Type B pancreatic cell (in vitro differentiated cells): Measurements from ENCODE around the gene CRY1. TPM values are rescaled to one million over a fixed set of nuclear protein-coding genes. Genes with fewer than 3 reads are reported as not detected.
A peak's percentile ranks its signal among the peaks of the same experiment; 100 is the strongest.

Source experiments
- DNase-seq: peaks from one replicate; pipeline ENCODE4 v3.0.0; 2021; ENCODE audit warnings: mixed read lengths; ENCODE audit not compliant: unreplicated experiment; ENCODE audit errors: extremely low spot score
- H3K27ac Mint-ChIP-seq: 2 replicates; pipeline ENCODE4 v1.8.0; 2021; ENCODE audit warnings: mild to moderate bottlenecking, mixed read lengths
- H3K27me3 Mint-ChIP-seq: 2 replicates; pipeline ENCODE4 v1.8.0; 2021; ENCODE audit warnings: mixed read lengths
- H3K36me3 Mint-ChIP-seq: 2 replicates; pipeline ENCODE4 v1.8.0; 2021; ENCODE audit warnings: mixed read lengths
- H3K4me1 Mint-ChIP-seq: one replicate; pipeline ENCODE4 v1.8.0; 2021; ENCODE audit warnings: mixed read lengths; ENCODE audit not compliant: unreplicated experiment
- H3K4me3 Mint-ChIP-seq: 2 replicates; pipeline ENCODE4 v1.8.0; 2021; ENCODE audit warnings: mild to moderate bottlenecking, mixed read lengths
- H3K9me3 Mint-ChIP-seq: 2 replicates; pipeline ENCODE4 v1.8.0; 2021; ENCODE audit warnings: mixed read lengths
- long read RNA-seq: library from polyadenylated mRNA; unstranded; transcript quantifications from one replicate; pipeline ENCODE4 v2.0.0, GENCODE V29; 2020
- total RNA-seq: library from RNA; stranded (reverse); gene quantifications from 2 replicates; pipeline ENCODE4 v1.2.1, GENCODE V29; 2021; ENCODE audit warnings: low replicate concordance
- TF ChIP-seq, protein P1 (sequence below): fragments of 200-600 bp; sonication (generic); conservative IDR thresholded peaks from 2 replicates; pipeline ENCODE4 v1.5.0; 2021; ENCODE audit warnings: antibody characterized with exemption, mild to moderate bottlenecking

CRY1 gene
- total RNA-seq: 14.6 and 23.9 TPM in 2 replicates
- long read RNA-seq, transcript CRY1-201 (13 exons, 3,267 nt): major isoform, 17 of 30 reads
- long read RNA-seq, partial matches to known transcripts: 4 of 30 reads
- long read RNA-seq, other reads (novel, unspliced or antisense): 9 of 30 reads

DNA sequence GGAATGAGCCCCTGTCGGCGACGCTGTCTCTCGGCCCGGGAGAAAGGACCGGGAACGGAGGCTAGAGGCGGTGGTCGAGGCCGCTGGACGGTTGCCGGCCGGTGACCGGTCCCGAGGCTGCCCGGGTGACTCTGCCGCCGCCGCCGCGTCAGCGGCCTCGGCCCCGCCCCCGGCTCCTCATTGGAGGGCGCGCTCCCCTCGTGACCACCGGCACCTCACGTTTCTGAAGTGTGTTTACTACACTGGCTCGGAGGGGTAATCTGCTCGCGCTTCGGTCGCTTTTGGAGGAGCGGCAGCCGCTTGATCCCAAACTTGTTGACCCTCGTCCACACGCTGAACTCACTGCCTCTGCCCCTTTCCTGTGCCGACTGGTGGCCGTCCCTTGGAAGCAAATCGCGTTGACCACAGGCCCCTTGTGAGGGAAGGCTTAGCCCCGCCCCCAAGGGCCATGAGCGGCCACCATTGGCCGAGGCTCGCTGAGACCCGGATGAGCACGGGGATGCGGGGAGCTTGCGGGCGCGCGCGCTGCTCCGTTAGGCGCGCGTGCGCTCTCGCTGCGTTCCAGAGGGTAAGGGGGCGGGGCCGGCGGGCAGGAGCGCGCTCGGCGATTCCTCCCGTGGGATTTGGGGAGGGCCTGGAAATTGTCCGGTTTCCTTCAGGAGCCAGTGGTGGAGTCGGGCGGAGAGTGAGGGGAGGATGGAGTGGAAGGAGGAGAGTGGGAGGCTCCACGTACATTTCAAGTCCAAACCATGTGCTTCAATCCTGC lies at the start of gene CRY1:
TSS of gene CRY1 (minus strand) at position 133 of the 766 bp plus-strand sequence. CDS start 588 bp downstream, outside the sequence.
- Mint-ChIP-seq H3K4me1 (no peaks in the 10 kb centered on the region), H3K27me3 (no peaks in the 10 kb centered on the region), H3K27ac (no peak within 1 kb of the TSS), H3K4me3 (no peak within 1 kb of the TSS), H3K36me3 (no peaks in the 10 kb centered on the region), H3K9me3 (no peaks in the 10 kb centered on the region)
- DNase-seq: peak; percentile 98
- TF ChIP-seq, protein P1, sequence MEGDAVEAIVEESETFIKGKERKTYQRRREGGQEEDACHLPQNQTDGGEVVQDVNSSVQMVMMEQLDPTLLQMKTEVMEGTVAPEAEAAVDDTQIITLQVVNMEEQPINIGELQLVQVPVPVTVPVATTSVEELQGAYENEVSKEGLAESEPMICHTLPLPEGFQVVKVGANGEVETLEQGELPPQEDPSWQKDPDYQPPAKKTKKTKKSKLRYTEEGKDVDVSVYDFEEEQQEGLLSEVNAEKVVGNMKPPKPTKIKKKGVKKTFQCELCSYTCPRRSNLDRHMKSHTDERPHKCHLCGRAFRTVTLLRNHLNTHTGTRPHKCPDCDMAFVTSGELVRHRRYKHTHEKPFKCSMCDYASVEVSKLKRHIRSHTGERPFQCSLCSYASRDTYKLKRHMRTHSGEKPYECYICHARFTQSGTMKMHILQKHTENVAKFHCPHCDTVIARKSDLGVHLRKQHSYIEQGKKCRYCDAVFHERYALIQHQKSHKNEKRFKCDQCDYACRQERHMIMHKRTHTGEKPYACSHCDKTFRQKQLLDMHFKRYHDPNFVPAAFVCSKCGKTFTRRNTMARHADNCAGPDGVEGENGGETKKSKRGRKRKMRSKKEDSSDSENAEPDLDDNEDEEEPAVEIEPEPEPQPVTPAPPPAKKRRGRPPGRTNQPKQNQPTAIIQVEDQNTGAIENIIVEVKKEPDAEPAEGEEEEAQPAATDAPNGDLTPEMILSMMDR: no peak

DNA sequence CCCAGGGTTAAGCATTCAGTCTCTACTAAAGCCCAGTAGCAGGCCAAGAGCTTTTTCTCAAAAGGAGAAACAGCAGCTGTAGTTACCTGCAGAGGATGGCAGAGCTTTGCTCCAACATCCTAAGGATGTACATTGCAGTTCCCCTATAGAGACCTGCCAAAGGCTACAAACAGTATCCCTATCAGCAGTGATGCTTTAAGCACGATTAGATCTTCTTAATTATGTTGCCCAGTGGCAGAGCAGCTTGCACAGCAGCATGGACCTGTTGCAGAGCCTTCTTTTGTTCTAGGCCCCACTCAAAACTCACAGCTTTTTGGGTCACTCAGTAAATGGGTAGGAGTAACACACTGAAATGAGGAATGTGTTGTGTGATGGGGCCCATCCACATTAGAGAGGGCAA lies 46.4 kb upstream of the CRY1 start:
- TF ChIP-seq, protein P1: no peak
- Mint-ChIP-seq H3K4me1 (peaks cover 11% of the 10 kb centered on the region), H3K4me3 (no peak overlapping the region), H3K27me3 (no peaks in the 10 kb centered on the region), H3K9me3 (peaks cover 6% of the 10 kb centered on the region), H3K36me3 (no peaks in the 10 kb centered on the region), H3K27ac (no peak overlapping the region)
- DNase-seq: no peak

DNA sequence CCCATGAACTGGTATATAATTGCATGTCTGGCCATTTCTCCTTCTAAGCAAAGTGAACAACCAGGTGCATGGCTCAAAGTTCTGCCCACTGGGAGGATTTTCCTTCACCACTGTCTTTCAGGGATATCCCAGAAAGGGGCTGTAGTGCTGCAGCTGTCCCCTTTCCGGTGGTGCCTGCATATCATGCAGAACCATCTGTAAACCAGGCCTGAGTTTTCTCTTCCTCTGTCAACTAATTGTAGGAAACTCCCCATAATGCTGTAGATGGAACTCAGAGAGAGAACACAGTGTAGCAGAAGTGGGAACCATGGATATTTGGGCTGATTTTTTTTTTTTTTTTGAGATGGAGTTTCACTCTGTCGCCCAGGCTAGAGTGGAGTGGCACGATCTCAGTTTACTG lies 45.6 kb upstream of the CRY1 start:
- Mint-ChIP-seq H3K9me3 (peaks cover 6% of the 10 kb centered on the region), H3K36me3 (no peaks in the 10 kb centered on the region), H3K27ac (peak overlapping the region; percentile 46), H3K4me3 (no peak overlapping the region), H3K4me1 (peaks cover 5% of the 10 kb centered on the region), H3K27me3 (no peaks in the 10 kb centered on the region)
- TF ChIP-seq, protein P1: no peak
- DNase-seq: no peak

DNA sequence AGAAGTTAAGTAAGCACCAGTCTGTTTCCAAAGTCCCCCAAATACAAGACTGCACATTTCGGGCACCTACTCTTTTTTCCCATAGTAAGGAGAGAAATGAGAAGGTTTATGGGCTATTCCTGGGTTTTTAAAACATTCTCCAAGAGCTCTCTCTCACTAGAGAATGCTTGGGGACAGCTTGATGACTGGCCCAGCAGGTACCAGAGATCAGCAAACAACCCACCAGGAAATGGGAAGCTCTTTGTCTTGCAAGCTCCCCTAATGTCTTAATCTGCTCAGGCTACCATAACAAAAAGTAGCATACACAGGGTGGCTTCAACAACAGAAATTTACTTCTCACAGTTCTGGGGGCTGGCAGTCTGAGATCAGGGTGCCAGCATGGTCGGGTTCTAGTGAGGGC lies 41.8 kb upstream of the CRY1 start:
- DNase-seq: no peak
- Mint-ChIP-seq H3K9me3 (no peaks in the 10 kb centered on the region), H3K36me3 (no peaks in the 10 kb centered on the region), H3K4me1 (peaks cover 19% of the 10 kb centered on the region), H3K27me3 (no peaks in the 10 kb centered on the region), H3K4me3 (no peak overlapping the region), H3K27ac (no peak overlapping the region)
- TF ChIP-seq, protein P1: no peak

DNA sequence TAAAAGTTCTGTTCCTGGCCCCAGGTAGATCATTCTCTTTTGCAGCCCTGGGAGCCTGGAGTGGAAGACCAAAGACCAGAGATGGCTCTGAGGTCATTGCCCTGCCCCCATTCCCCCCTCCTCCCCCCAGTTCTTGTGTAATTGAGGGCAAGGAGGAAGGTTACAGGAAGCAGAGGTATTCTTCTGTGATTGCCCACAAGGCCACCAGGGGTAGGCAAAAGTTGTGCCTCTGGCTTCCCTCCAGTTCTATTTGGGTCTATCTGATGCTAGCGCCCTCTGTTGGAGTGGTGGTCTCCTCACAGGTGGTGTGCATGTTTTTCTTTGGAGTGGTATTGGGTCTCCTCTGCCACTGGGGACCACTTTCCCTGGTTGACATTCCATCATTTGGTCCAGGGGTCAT lies 41.2 kb upstream of the CRY1 start:
- no peak for DNase-seq
- H3K4me3 Mint-ChIP-seq: no peak overlapping the region
- H3K27me3 Mint-ChIP-seq: no peaks in the 10 kb centered on the region
- TF ChIP-seq, protein P1: peak; percentile 55
- peaks cover 23% of the 10 kb centered on the region for H3K4me1 Mint-ChIP-seq
- no peaks in the 10 kb centered on the region for H3K9me3 Mint-ChIP-seq
- no peaks in the 10 kb centered on the region for H3K36me3 Mint-ChIP-seq
- no peak overlapping the region for H3K27ac Mint-ChIP-seq
